ENCODE data around the gene PDZRN4. TPM values are rescaled to one million over a fixed set of nuclear protein-coding genes. Genes with fewer than 3 reads are reported as not detected.

Gene PDZRN4
- total and polyA plus RNA-seq, 12 donors: 0.28 to 2.3 (median 1.0) TPM

DNA sequence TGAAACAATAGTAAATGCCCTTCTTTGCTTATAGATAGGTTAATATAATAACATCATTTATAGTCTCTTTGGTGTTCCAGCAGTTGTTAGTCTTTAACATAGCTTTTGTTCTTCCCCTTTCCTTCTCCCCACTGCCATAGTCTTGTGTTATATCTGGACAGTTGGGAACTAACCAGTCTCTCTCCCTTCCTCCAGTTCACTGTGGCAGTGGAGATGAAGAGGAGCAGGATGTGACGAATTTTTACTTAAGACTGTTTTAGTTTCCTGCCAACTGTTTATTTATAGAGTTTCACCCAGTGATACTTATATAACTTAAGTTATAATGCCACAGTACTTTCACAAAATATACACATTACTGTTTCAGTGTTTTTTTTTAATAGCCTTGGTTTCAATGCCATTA is 277.4 kb downstream of the PDZRN4 start:
- 18 to 48% (median 32%) methylated on average over 1 of the region's 1 CpG for WGBS, 4 donors
- DNase-seq: no peak
- TF ChIP-seq, protein P1, sequence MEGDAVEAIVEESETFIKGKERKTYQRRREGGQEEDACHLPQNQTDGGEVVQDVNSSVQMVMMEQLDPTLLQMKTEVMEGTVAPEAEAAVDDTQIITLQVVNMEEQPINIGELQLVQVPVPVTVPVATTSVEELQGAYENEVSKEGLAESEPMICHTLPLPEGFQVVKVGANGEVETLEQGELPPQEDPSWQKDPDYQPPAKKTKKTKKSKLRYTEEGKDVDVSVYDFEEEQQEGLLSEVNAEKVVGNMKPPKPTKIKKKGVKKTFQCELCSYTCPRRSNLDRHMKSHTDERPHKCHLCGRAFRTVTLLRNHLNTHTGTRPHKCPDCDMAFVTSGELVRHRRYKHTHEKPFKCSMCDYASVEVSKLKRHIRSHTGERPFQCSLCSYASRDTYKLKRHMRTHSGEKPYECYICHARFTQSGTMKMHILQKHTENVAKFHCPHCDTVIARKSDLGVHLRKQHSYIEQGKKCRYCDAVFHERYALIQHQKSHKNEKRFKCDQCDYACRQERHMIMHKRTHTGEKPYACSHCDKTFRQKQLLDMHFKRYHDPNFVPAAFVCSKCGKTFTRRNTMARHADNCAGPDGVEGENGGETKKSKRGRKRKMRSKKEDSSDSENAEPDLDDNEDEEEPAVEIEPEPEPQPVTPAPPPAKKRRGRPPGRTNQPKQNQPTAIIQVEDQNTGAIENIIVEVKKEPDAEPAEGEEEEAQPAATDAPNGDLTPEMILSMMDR (IDR thresholded peaks at IDR 0.05): no peak
- no peak for TF ChIP-seq POLR2A (IDR thresholded peaks at IDR 0.05)
- no peak overlapping the region for H3K27ac ChIP-seq
- H3K36me3 ChIP-seq (replicated peaks in 1 of 2): no peaks in the 10 kb centered on the region
- H3K27me3 ChIP-seq: no peaks in the 10 kb centered on the region
- no peaks in the 10 kb centered on the region for H3K4me1 ChIP-seq (replicated peaks in 1 of 2)
- H3K4me3 ChIP-seq: no peak overlapping the region
- no peaks in the 10 kb centered on the region for H3K9me3 ChIP-seq (replicated peaks in 1 of 3)
- intact Hi-C loops (cut with DNase I): no loop called here

DNA sequence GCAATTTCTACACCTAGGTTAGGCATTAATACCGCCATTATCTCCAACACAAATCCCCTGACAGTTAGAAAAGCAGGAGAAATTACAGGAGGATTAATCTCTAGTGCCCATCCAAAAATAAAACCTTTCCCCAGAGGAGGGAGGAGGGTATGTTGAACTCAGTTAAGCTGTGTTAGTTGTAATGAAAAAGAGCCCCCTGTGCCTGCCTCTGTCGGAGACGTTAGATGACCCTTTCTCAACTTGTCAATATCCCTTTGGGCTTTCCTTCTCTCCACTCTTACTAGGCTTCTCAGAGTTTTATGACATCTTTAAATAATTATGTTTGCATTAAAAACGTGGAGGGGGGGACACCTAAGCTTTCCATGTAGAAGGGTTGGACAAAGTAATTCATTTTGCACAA is 278.2 kb downstream of the PDZRN4 start:
- no peaks in the 10 kb centered on the region for H3K4me1 ChIP-seq (replicated peaks in 1 of 2)
- no peak overlapping the region for H3K4me3 ChIP-seq
- TF ChIP-seq, protein P1 (IDR thresholded peaks at IDR 0.05): no peak
- TF ChIP-seq POLR2A (IDR thresholded peaks at IDR 0.05): no peak
- H3K27ac ChIP-seq: no peak overlapping the region
- intact Hi-C loops (cut with DNase I): no loop called here
- no peak for DNase-seq
- 71 to 80% (median 75%) methylated on average over 4 of the region's 4 CpGs for WGBS, 4 donors
- no peaks in the 10 kb centered on the region for H3K9me3 ChIP-seq (replicated peaks in 1 of 3)
- no peaks in the 10 kb centered on the region for H3K27me3 ChIP-seq
- no peaks in the 10 kb centered on the region for H3K36me3 ChIP-seq (replicated peaks in 1 of 2)

DNA sequence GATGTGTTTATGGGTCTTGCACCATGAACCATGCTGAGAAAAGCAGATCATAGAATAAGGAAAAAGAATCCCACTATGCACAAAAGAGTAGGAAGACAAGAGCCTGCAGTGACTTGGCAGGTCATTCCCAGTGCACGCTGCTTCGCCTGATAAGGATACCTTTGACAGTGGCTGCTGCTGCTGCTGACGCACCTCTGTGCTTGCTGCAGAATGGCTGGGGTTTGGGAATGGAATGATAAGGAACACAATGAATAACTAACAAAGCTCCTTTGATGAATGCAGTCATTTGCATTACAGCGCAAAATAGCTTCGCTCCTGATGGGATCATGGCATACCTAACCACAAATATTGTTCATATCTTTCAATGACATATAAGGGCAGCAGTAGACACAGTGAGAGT is 278.7 kb downstream of the PDZRN4 start:
- intact Hi-C loops (cut with DNase I): no loop called here
- Histone ChIP-seq H3K9me3 (replicated peaks in 1 of 3) (no peaks in the 10 kb centered on the region), H3K27me3 (no peaks in the 10 kb centered on the region), H3K27ac (no peak overlapping the region), H3K4me1 (replicated peaks in 1 of 2) (no peaks in the 10 kb centered on the region), H3K36me3 (replicated peaks in 1 of 2) (no peaks in the 10 kb centered on the region), H3K4me3 (no peak overlapping the region)
- TF ChIP-seq, protein P1 (IDR thresholded peaks at IDR 0.05): no peak
- TF ChIP-seq POLR2A (IDR thresholded peaks at IDR 0.05): no peak
- no peak for DNase-seq
- 87 to 89% (median 88%) methylated on average over 5 of the region's 5 CpGs for WGBS, 4 donors

DNA sequence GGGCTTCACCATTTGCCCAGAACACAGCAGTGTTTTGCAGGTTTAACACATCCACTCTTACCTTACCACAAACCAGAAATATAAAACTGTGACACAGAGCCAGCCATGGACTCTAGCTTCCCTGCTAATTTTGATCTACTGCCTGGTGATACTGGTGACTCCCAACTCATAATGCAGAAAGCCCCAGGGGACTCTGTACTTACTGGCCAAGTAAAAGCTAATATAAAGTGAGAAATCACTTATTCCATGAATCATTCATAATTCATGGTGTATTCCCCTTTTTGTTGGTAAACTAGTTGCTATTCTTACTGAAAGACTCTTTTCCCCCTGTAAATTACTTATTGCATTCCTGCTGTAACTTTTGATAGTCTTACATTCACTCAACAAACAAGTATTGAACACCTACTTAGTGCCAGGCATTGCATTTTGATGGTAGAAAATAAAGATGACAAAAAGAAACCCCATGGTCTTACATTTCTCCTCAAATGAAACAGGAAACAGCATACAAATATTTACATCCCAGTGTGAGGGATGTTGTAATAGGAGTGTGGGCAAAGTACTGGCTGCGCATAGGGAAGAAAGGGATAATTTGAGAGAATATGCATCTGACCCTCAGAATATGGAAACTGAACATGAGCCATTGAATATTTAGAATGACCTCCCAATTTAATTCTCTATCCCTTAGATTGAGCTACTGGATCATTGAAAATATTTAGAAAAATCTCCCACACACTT is 279.6 kb downstream of the PDZRN4 start:
- no peaks in the 10 kb centered on the region for H3K27me3 ChIP-seq
- 79 to 100% (median 86%) methylated on average over 1 of the region's 1 CpG for WGBS, 4 donors
- H3K27ac ChIP-seq: no peak overlapping the region
- intact Hi-C loops (cut with DNase I): no loop called here
- no peaks in the 10 kb centered on the region for H3K4me1 ChIP-seq (replicated peaks in 1 of 2)
- no peaks in the 10 kb centered on the region for H3K9me3 ChIP-seq (replicated peaks in 1 of 3)
- no peak overlapping the region for H3K4me3 ChIP-seq
- H3K36me3 ChIP-seq (replicated peaks in 1 of 2): no peaks in the 10 kb centered on the region
- no peak for DNase-seq
- TF ChIP-seq POLR2A (IDR thresholded peaks at IDR 0.05): no peak
- TF ChIP-seq, protein P1 (IDR thresholded peaks at IDR 0.05): no peak

All from adrenal gland (tissue), 12 donors.